A673 (cell line): Measurements from ENCODE around the gene THNSL1. TPM values are rescaled to one million over a fixed set of nuclear protein-coding genes. Genes with fewer than 3 reads are reported as not detected.
A peak's percentile ranks its signal among the peaks of the same experiment; 100 is the strongest.

ENCODE experiments used
- Bru-seq: library from RNA; stranded (reverse); fragments of 400-500 nt; gene quantifications from one replicate; lab custom pipeline; 2021; lab: Mats Ljungman, UMichigan
- BruChase-seq, 2 experiments: library from RNA; stranded (reverse); fragments of 400-500 nt; gene quantifications; one replicate each; lab custom pipeline; 2021; lab: Mats Ljungman, UMichigan
- BruUV-seq: library from RNA; stranded (reverse); fragments of 400-500 nt; replicated peaks from 2 replicates; lab custom pipeline; 2021; lab: Mats Ljungman, UMichigan
- CTCF ChIA-PET: fragments of 300-600 bp; sonication (Branson Sonifier 250); formaldehyde crosslinking; loops from one replicate; lab custom pipeline; 2022; ENCODE audit warnings: antibody characterized with exemption; lab: Charles Lee
- POLR2A ChIA-PET: fragments of 300-600 bp; sonication (Branson Sonifier 250); formaldehyde crosslinking; loops from one replicate; lab custom pipeline; 2022; ENCODE audit warnings: antibody characterized with exemption; ENCODE audit not compliant: low non-redundant PET; lab: Charles Lee
- DNase-seq: peaks from one replicate; pipeline ENCODE4 v3.0.0-alpha.2; 2015; ENCODE audit warnings: low spot score
- H3K27ac ChIP-seq: fragments of 200-600 bp; sonication (generic); 2 replicates; pipeline ENCODE4 v1.5.1; 2016; ENCODE audit warnings: mixed run types, low read depth, mild to moderate bottlenecking, mixed read lengths, antibody characterized with exemption, low read length; ENCODE audit not compliant: poor library complexity, severe bottlenecking
- H3K27me3 ChIP-seq: fragments of 200-600 bp; sonication (generic); replicated peaks from 2 replicates; pipeline ENCODE4 v1.6.1; 2017; ENCODE audit warnings: mixed run types, low read depth, mild to moderate bottlenecking, mixed read lengths, antibody characterized with exemption, low read length; ENCODE audit not compliant: insufficient read depth, poor library complexity
- H3K36me3 ChIP-seq: fragments of 200-600 bp; sonication (generic); 2 replicates; pipeline ENCODE4 v1.6.1; 2016; ENCODE audit warnings: mixed run types, mild to moderate bottlenecking, mixed read lengths, antibody characterized with exemption, low read length; ENCODE audit not compliant: insufficient read depth, poor library complexity, severe bottlenecking
- H3K4me1 ChIP-seq: fragments of 200-600 bp; sonication (generic); 2 replicates; pipeline ENCODE4 v1.6.1; 2017; ENCODE audit warnings: mixed run types, mild to moderate bottlenecking, mixed read lengths, antibody characterized with exemption, low read length; ENCODE audit not compliant: insufficient read depth, poor library complexity, severe bottlenecking
- H3K4me3 ChIP-seq: fragments of 200-600 bp; sonication (generic); 2 replicates; pipeline ENCODE4 v1.5.1; 2016; ENCODE audit warnings: low read depth, mixed run types, mild to moderate bottlenecking, mixed read lengths, low read length; ENCODE audit not compliant: poor library complexity, severe bottlenecking
- H3K9me3 ChIP-seq: fragments of 200-600 bp; sonication (generic); 2 replicates; pipeline ENCODE4 v1.6.1; 2016; ENCODE audit warnings: mixed run types, low read depth, mild to moderate bottlenecking, mixed read lengths, antibody characterized with exemption, low read length; ENCODE audit not compliant: poor library complexity, severe bottlenecking
- CTCF ChIP-seq: fragments of 300-800, 200-600 bp; sonication (generic); conservative IDR thresholded peaks from 2 replicates; pipeline ENCODE4 v1.5.1; 2017; ENCODE audit warnings: low read depth, mild to moderate bottlenecking, antibody characterized with exemption, low read length, moderate library complexity, mixed read lengths
- EZH2 ChIP-seq: fragments of 200-600 bp; sonication (generic); IDR thresholded peaks from 2 replicates; pipeline ENCODE4 v1.6.1; 2017; ENCODE audit warnings: borderline replicate concordance, low read depth, mild to moderate bottlenecking, mixed read lengths, antibody characterized with exemption, low read length; ENCODE audit not compliant: poor library complexity, severe bottlenecking
- intact Hi-C: fragments of 100-400 bp; cut with micrococcal nuclease; formaldehyde crosslinking; loops from one replicate; pipeline ENCODE4 v1.10.0; 2022; ENCODE audit not compliant: unreplicated experiment
- long read RNA-seq: library from polyadenylated mRNA; stranded (forward); transcript quantifications from one replicate; pipeline ENCODE4 v2.0.0, GENCODE V29; 2022
- total RNA-seq: library from RNA; stranded (reverse); gene quantifications from 2 replicates; pipeline ENCODE4 v1.2.3, GENCODE V29; 2021

Gene THNSL1
- 6.2 and 7.1 TPM in 2 replicates for total RNA-seq
- Bru-seq, nascent RNA: percentile 67 among the genes with signal in this experiment
- percentile 84 among the genes with signal in this experiment for BruChase-seq, experiment 1, labeled RNA remaining after a 2-hour chase
- percentile 75 among the genes with signal in this experiment for BruChase-seq, experiment 2, labeled RNA remaining after a 6-hour chase
- long read RNA-seq, transcript THNSL1-202 (3 exons, 3,788 nt): minor isoform, 12 of 42 reads
- long read RNA-seq, transcript THNSL1-201 (3 exons, 3,691 nt): major isoform, 25 of 42 reads
- long read RNA-seq, partial matches to known transcripts: 1 of 42 reads
- long read RNA-seq, other reads (novel, unspliced or antisense): 4 of 42 reads

- TSS peak; percentile 67 for BruUV-seq
- peak; percentile 100 for DNase-seq
- CTCF ChIA-PET: no interaction called here
- POLR2A ChIA-PET: no interaction called here
- no peaks in the 10 kb centered on the region for H3K9me3 ChIP-seq
- peaks cover 6% of the 10 kb centered on the region for H3K4me1 ChIP-seq
- H3K27me3 ChIP-seq: no peaks in the 10 kb centered on the region
- peak within 1 kb of the TSS; percentile 51 for H3K4me3 ChIP-seq
- TF ChIP-seq CTCF (no peak), EZH2 (no peak)
- intact Hi-C loops: loop anchor here (10.0 kb wide), 1 partner anchor 162 kb away; no protein-coding TSS in a partner anchor
- H3K36me3 ChIP-seq: no peaks in the 10 kb centered on the region
- H3K27ac ChIP-seq: peak within 1 kb of the TSS; percentile 82
Measured at GRCh38 chr10:25016376-25017153, at the start of gene THNSL1. THNSL1 (plus strand) TSS chr10:25016612; CDS start chr10:25023224, 6,612 bp downstream.

GRCh38 chr10:24966962-24967481 lies 49.4 kb upstream of the THNSL1 start:
- intact Hi-C loops: no loop called here
- no TSS peak for BruUV-seq
- CTCF ChIA-PET: no interaction called here

More at GRCh38 chr10:24966962-24967481, 49.4 kb upstream of the THNSL1 start:
- Histone ChIP-seq H3K4me3 (no peak overlapping the region), H3K27ac (no peak overlapping the region), H3K9me3 (no peaks in the 10 kb centered on the region), H3K4me1 (no peaks in the 10 kb centered on the region), H3K36me3 (no peaks in the 10 kb centered on the region), H3K27me3 (no peaks in the 10 kb centered on the region)
- no peak for TF ChIP-seq CTCF
- no peak for TF ChIP-seq EZH2
- DNase-seq: no peak
- POLR2A ChIA-PET: no interaction called here
